GM21528 (cell line): ENCODE measurements around the gene PLEKHA8.

Experiments used
- ATAC-seq: cut with Tn5 transposase; IDR thresholded peaks from one replicate; pipeline ENCODE4 v1.9.1; 2021; ENCODE audit warnings: mild to moderate bottlenecking, moderate library complexity; ENCODE audit not compliant: unreplicated experiment, low FRiP score

Gene PLEKHA8

GRCh38 chr7:30020535-30020934 lies 7.7 kb upstream of the PLEKHA8 start:
- ATAC-seq = no peak

GRCh38 chr7:30022991-30023390 lies 5.2 kb upstream of the PLEKHA8 start:
- no peak for ATAC-seq

- ATAC-seq = no peak
Measured at GRCh38 chr7:30023524-30023923, 4.7 kb upstream of the PLEKHA8 start.

GRCh38 chr7:30026229-30027064 lies 1.8 kb upstream of the PLEKHA8 start, which contains the start of gene FKBP14:
TSS of gene FKBP14 (minus strand) at chr7:30026702. CDS start at chr7:30026508, 194 bp downstream.
- ATAC-seq = peak; percentile 73

GRCh38 chr7:30027065-30027456 lies 1.2 kb upstream of the PLEKHA8 start:
- ATAC-seq = peak; percentile 27

GRCh38 chr7:30027740-30028215 lies 434 bp upstream of the PLEKHA8 start:
- peak; percentile 10 for ATAC-seq

- ATAC-seq = peak; percentile 24
Measured at GRCh38 chr7:30028749-30029635, 780 bp downstream of the PLEKHA8 start.

- ATAC-seq = no peak
Measured at GRCh38 chr7:30029696-30030095, 1.5 kb downstream of the PLEKHA8 start.

- ATAC-seq = no peak
Measured at GRCh38 chr7:30032310-30033125, 4.3 kb downstream of the PLEKHA8 start.

- ATAC-seq = no peak
Measured at GRCh38 chr7:30034501-30034900, 6.3 kb downstream of the PLEKHA8 start.

GRCh38 chr7:30036220-30036619 lies 8.0 kb downstream of the PLEKHA8 start:
- no peak for ATAC-seq

GRCh38 chr7:30038196-30038980 lies 10.2 kb downstream of the PLEKHA8 start:
- ATAC-seq = no peak

- no peak for ATAC-seq
Measured at GRCh38 chr7:30040938-30041337, 12.7 kb downstream of the PLEKHA8 start.

GRCh38 chr7:30041526-30042269 lies 13.5 kb downstream of the PLEKHA8 start:
- no peak for ATAC-seq

- ATAC-seq = no peak
Measured at GRCh38 chr7:30046127-30046770, 18.0 kb downstream of the PLEKHA8 start.

- no peak for ATAC-seq
Measured at GRCh38 chr7:30047124-30047523, 18.9 kb downstream of the PLEKHA8 start.

- no peak for ATAC-seq
Measured at GRCh38 chr7:30048582-30048981, 20.4 kb downstream of the PLEKHA8 start.

GRCh38 chr7:30049173-30049572 lies 21.0 kb downstream of the PLEKHA8 start:
- no peak for ATAC-seq
